Measurements from ENCODE around the gene LIX1L. TPM values are rescaled to one million over a fixed set of nuclear protein-coding genes. Genes with fewer than 3 reads are reported as not detected.

Gene LIX1L
- total RNA-seq, 1 donor from 2014 or later, result 13.6 TPM

DNA sequence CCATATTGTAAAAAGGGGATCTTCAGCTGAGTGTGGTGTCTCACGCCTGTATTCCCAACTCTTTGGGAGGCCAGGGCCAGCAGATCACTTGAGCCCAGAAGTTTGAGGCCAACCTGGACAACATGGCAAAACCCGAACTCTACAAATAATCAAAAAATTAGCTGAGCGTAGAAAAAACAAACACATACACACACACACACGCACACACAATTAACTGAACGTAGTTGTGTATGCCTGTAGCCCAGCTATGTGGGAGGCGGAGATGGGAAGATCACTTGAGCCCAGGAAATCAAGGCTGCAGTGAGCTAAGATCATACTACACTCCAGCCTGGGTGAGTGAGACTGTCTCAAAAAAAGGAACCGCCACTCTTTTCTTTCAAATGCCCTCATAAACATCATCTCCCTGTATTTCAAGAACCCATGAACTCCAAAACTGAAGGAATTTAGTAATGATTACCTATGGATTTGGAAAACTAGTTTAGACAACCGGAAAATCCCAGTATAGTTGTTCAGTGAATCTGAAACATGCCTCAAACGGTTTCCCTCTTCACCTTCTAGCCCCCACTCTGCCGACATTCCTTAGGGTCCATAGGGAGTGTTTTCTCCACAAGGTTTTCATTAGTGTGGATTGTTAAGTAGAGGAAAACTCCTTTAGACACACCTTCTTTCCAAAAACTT lies 34.1 kb upstream of the LIX1L start:
- H3K4me3 Mint-ChIP-seq, result peak overlapping the region; percentile 98
- H3K27ac Mint-ChIP-seq, result no peak overlapping the region
- peak overlapping the region; percentile 94 for H3K4me2 ChIP-seq
- no peak overlapping the region for H2AFZ ChIP-seq (replicated peaks)
- peaks cover 13% of the 10 kb centered on the region for H3K27me3 ChIP-seq
- peaks cover 2% of the 10 kb centered on the region for H3K9me3 Mint-ChIP-seq
- H4K20me1 ChIP-seq (ENCODE audit: low read depth), result peaks cover 48% of the 10 kb centered on the region
- H3K9ac ChIP-seq, result no peak overlapping the region
- TF ChIP-seq EZH2 (IDR thresholded peaks at IDR 0.05), result no peak
- no peak for TF ChIP-seq CTCF (IDR thresholded peaks at IDR 0.05)
- no peak for TF ChIP-seq EZH2phosphoT487 (IDR thresholded peaks at IDR 0.05)
- peaks cover 24% of the 10 kb centered on the region for H3K4me1 ChIP-seq
- peaks cover 17% of the 10 kb centered on the region for H3K36me3 ChIP-seq
- H3K27me3 Mint-ChIP-seq (ENCODE audit: insufficient read depth, low read depth), result peaks cover 8% of the 10 kb centered on the region
- H3K36me3 Mint-ChIP-seq, result peaks cover 42% of the 10 kb centered on the region
- peaks cover 22% of the 10 kb centered on the region for H3K79me2 ChIP-seq (ENCODE audit: low read depth)
- H3K9me3 ChIP-seq (ENCODE audit: low read depth), result no peaks in the 10 kb centered on the region
- DNase-seq (ENCODE audit: low spot score), result no peak
- H3F3A ChIP-seq (ENCODE audit: low read depth), result peaks cover 33% of the 10 kb centered on the region
- H3K4me3 ChIP-seq, result peak overlapping the region; percentile 85
- peaks cover 48% of the 10 kb centered on the region for H3K4me1 Mint-ChIP-seq
- H3K27ac ChIP-seq, result peak overlapping the region; percentile 40

DNA sequence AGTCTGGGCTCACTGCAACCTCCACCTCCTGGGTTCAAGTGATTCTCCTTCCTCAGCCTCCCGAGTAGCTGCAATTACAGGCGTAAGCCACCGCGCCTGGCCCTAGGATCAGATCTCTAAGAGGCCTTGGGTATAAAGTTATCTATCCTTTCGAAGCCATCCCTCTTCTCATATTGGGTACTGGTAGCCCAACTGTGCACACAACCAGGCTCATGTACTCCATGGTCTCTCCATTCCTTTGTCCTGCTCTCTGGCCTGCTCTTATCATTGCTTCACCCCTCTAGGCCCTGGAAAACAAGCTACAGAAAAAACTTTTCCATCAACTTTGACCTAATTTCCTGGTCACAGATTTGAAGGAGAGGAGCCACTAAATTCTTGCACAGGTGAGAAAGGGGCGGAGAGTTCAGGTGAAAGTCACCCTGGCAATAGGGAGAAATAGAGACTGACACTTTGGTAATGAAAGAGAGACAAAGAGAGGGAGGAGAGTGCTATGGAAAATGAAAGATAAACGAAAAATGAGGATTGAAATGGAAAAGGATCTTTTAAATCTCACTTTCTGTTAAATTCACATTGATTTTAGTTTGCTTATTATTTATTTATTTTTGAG lies 32.5 kb upstream of the LIX1L start:
- no peaks in the 10 kb centered on the region for H3K9me3 ChIP-seq (ENCODE audit: low read depth)
- peaks cover 22% of the 10 kb centered on the region for H3K4me1 ChIP-seq
- Mint-ChIP-seq H3K27me3 (ENCODE audit: insufficient read depth, low read depth) (peaks cover 6% of the 10 kb centered on the region), H3K4me1 (peaks cover 52% of the 10 kb centered on the region), H3K27ac (no peak overlapping the region), H3K9me3 (peaks cover 2% of the 10 kb centered on the region), H3K4me3 (no peak overlapping the region), H3K36me3 (peaks cover 33% of the 10 kb centered on the region)
- TF ChIP-seq EZH2 (IDR thresholded peaks at IDR 0.05) (no peak), EZH2phosphoT487 (IDR thresholded peaks at IDR 0.05) (no peak), CTCF (IDR thresholded peaks at IDR 0.05) (no peak)
- peaks cover 4% of the 10 kb centered on the region for H3K27me3 ChIP-seq
- no peak overlapping the region for H3K4me2 ChIP-seq
- H3K79me2 ChIP-seq (ENCODE audit: low read depth), result peaks cover 12% of the 10 kb centered on the region
- no peak overlapping the region for H3K9ac ChIP-seq
- H2AFZ ChIP-seq (replicated peaks), result no peak overlapping the region
- no peak overlapping the region for H3K4me3 ChIP-seq
- H3K27ac ChIP-seq, result no peak overlapping the region
- peaks cover 33% of the 10 kb centered on the region for H3F3A ChIP-seq (ENCODE audit: low read depth)
- H4K20me1 ChIP-seq (ENCODE audit: low read depth), result peaks cover 39% of the 10 kb centered on the region
- DNase-seq (ENCODE audit: low spot score), result no peak
- peaks cover 17% of the 10 kb centered on the region for H3K36me3 ChIP-seq

GRCh38 chr1:145988773-145989172 lies 31.0 kb upstream of the LIX1L start:
- peaks cover 24% of the 10 kb centered on the region for H4K20me1 ChIP-seq (ENCODE audit: low read depth)
- H2AFZ ChIP-seq (replicated peaks), result no peak overlapping the region
- no peak overlapping the region for H3K9ac ChIP-seq
- no peak overlapping the region for H3K4me2 ChIP-seq
- H3K4me1 ChIP-seq, result peaks cover 17% of the 10 kb centered on the region
- H3K4me3 ChIP-seq, result no peak overlapping the region
- peaks cover 8% of the 10 kb centered on the region for H3K36me3 ChIP-seq
- H3K4me3 Mint-ChIP-seq, result no peak overlapping the region
- no peaks in the 10 kb centered on the region for H3K79me2 ChIP-seq (ENCODE audit: low read depth)
- no peaks in the 10 kb centered on the region for H3K27me3 ChIP-seq
- H3K9me3 ChIP-seq (ENCODE audit: low read depth), result no peaks in the 10 kb centered on the region
- TF ChIP-seq CTCF (IDR thresholded peaks at IDR 0.05), result no peak
- TF ChIP-seq EZH2 (IDR thresholded peaks at IDR 0.05), result no peak
- no peak for TF ChIP-seq EZH2phosphoT487 (IDR thresholded peaks at IDR 0.05)
- no peak for DNase-seq (ENCODE audit: low spot score)
- no peaks in the 10 kb centered on the region for H3K9me3 Mint-ChIP-seq
- peaks cover 2% of the 10 kb centered on the region for H3K27me3 Mint-ChIP-seq (ENCODE audit: insufficient read depth, low read depth)
- H3K4me1 Mint-ChIP-seq, result peaks cover 47% of the 10 kb centered on the region
- peak overlapping the region; percentile 16 for H3K27ac Mint-ChIP-seq
- H3F3A ChIP-seq (ENCODE audit: low read depth), result peaks cover 28% of the 10 kb centered on the region
- peaks cover 17% of the 10 kb centered on the region for H3K36me3 Mint-ChIP-seq
- H3K27ac ChIP-seq, result no peak overlapping the region
